Raji (cell line): Measurements from ENCODE around the gene TMEM229B.

Experiments
- POLR2A ChIP-seq: IDR thresholded peaks from 2 replicates; pipeline ENCODE4 v1.6.1; 2011; ENCODE audit warnings: low read depth, low read length, control low read depth; ENCODE audit not compliant: insufficient read depth

TMEM229B gene

GRCh38 chr14:67505254-67505653, 16.7 kb upstream of the TMEM229B start:
- no peak for TF ChIP-seq POLR2A

GRCh38 chr14:67503331-67503730, 14.8 kb upstream of the TMEM229B start:
- no peak for TF ChIP-seq POLR2A

GRCh38 chr14:67502867-67503266, 14.3 kb upstream of the TMEM229B start:
- TF ChIP-seq POLR2A = no peak

GRCh38 chr14:67501670-67502069, 13.1 kb upstream of the TMEM229B start:
- no peak for TF ChIP-seq POLR2A

GRCh38 chr14:67500981-67501380, 12.5 kb upstream of the TMEM229B start:
- no peak for TF ChIP-seq POLR2A

- TF ChIP-seq POLR2A = no peak
These were observed 9.2 kb upstream of the TMEM229B start for GRCh38 chr14:67497716-67498115.

- no peak for TF ChIP-seq POLR2A
These were observed 8.7 kb upstream of the TMEM229B start for GRCh38 chr14:67497216-67497615.

- no peak for TF ChIP-seq POLR2A
These were observed 7.3 kb upstream of the TMEM229B start for GRCh38 chr14:67495827-67496226.

- TF ChIP-seq POLR2A = no peak
These were observed 4.7 kb upstream of the TMEM229B start for GRCh38 chr14:67493092-67493717.

- TF ChIP-seq POLR2A = no peak
These were observed 4.0 kb upstream of the TMEM229B start for GRCh38 chr14:67492538-67492937.

GRCh38 chr14:67491741-67492507, 3.4 kb upstream of the TMEM229B start:
- no peak for TF ChIP-seq POLR2A

GRCh38 chr14:67491285-67491684, 2.8 kb upstream of the TMEM229B start:
- TF ChIP-seq POLR2A = no peak

GRCh38 chr14:67490196-67490595, 1.7 kb upstream of the TMEM229B start:
- no peak for TF ChIP-seq POLR2A

GRCh38 chr14:67487332-67487731, 1.2 kb downstream of the TMEM229B start:
- TF ChIP-seq POLR2A = no peak

- TF ChIP-seq POLR2A = no peak
These were observed 1.6 kb downstream of the TMEM229B start for GRCh38 chr14:67486890-67487289.

- no peak for TF ChIP-seq POLR2A
These were observed 2.9 kb downstream of the TMEM229B start for GRCh38 chr14:67485501-67486095.
